Measurements from ENCODE around the gene TBC1D13.

Gene TBC1D13

DNA sequence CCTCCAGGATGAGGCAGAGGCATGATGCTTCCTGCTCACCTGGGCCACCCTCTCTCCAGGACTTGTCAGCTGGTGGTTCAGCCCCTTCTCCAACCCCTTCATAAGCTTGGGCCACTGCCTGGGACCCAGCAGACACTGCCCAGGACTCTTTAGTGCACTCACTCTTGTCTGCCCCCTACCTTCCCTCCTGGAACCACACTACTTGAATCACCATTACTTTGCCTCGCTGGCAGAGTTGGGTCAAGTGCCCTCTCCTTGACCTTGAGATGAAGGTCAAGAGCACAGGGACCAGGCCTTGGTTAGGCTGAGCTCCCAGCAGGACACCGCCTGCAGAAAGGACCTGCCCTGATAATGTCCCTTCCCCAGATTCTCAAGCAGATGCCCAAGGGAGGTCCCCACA lies 22.8 kb downstream of the TBC1D13 start:
- no peak overlapping the region for H3K4me3 ChIP-seq (replicated peaks in 1 of 2; ENCODE audit: low read depth in 2 of 2, low read length in 2 of 2)
- TF ChIP-seq, protein P1, sequence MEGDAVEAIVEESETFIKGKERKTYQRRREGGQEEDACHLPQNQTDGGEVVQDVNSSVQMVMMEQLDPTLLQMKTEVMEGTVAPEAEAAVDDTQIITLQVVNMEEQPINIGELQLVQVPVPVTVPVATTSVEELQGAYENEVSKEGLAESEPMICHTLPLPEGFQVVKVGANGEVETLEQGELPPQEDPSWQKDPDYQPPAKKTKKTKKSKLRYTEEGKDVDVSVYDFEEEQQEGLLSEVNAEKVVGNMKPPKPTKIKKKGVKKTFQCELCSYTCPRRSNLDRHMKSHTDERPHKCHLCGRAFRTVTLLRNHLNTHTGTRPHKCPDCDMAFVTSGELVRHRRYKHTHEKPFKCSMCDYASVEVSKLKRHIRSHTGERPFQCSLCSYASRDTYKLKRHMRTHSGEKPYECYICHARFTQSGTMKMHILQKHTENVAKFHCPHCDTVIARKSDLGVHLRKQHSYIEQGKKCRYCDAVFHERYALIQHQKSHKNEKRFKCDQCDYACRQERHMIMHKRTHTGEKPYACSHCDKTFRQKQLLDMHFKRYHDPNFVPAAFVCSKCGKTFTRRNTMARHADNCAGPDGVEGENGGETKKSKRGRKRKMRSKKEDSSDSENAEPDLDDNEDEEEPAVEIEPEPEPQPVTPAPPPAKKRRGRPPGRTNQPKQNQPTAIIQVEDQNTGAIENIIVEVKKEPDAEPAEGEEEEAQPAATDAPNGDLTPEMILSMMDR (IDR thresholded peaks at IDR 0.05; ENCODE audit: low read depth, low read length) = peak; percentile 10
- no peak for DNase-seq (ENCODE audit: low read depth in 2 of 2)

DNA sequence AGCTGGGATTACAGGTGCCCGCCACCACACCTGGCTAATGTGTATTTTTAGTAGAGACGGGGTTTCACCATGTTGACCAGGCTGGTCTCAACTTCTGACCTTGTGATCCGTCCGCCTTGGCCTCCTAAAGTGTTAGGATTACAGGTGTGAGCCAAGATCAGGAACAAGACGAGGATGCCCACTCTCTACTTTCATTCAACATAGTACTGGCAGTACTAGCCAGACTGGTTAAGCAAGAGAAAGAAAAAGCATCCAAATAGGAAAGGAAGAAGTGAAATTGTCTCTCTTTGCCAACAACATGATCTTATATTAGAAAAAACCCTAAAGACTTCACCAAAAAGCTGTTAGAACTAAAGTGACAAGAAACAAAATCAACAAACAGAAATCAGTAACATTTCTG lies 23.8 kb downstream of the TBC1D13 start:
- TF ChIP-seq, protein P1 (IDR thresholded peaks at IDR 0.05; ENCODE audit: low read depth, low read length) = no peak
- H3K4me3 ChIP-seq (replicated peaks in 1 of 2; ENCODE audit: low read depth in 2 of 2, low read length in 2 of 2) = no peak overlapping the region
- no peak for DNase-seq (ENCODE audit: low read depth in 2 of 2)

DNA sequence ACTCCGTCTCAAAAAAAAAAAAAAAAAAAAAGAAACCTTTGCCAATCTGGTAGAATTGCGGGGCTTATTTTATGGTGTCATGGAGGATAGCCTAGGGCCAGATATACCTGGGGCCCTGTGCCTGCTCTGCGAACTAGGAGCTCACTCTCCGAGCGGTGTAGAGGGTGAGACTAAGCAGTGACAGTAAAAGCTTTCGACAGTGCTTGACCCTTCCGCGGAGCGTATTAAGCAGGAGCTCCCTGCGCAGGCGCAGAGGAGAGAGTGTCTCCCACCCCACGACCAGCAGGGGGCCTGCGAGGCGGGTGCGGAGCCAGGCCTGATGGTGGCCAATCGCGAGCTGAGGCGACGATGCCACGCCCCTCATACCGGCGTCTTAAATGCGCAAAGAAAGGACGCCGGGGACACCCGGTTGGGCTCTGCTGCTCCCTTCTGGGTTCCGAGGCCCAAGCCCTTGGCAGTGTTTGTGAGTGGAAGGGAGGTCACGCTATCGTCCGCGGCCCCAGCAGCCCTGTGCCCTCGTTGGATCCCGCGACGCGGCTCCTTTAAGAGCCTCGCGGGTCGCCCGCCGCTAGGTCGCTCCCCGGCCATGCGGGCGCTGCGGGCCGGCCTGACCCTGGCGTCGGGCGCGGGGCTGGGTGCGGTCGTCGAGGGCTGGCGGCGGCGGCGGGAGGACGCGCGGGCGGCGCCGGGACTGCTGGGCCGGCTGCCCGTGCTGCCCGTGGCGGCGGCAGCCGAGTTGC lies 31.2 kb downstream of the TBC1D13 start, which contains the start of gene ENDOG:
ENDOG (plus strand) TSS at position 402 of the 740 bp plus-strand sequence; CDS start at position 587, 185 bp downstream.
- peak within 1 kb of the TSS; percentile 63 to 71 for H3K4me3 ChIP-seq (replicated peaks in 1 of 2; ENCODE audit: low read depth in 2 of 2, low read length in 2 of 2)
- DNase-seq (ENCODE audit: low read depth in 2 of 2) = peak; percentile 97
- TF ChIP-seq, protein P1 (IDR thresholded peaks at IDR 0.05; ENCODE audit: low read depth, low read length) = peak; percentile 99

DNA sequence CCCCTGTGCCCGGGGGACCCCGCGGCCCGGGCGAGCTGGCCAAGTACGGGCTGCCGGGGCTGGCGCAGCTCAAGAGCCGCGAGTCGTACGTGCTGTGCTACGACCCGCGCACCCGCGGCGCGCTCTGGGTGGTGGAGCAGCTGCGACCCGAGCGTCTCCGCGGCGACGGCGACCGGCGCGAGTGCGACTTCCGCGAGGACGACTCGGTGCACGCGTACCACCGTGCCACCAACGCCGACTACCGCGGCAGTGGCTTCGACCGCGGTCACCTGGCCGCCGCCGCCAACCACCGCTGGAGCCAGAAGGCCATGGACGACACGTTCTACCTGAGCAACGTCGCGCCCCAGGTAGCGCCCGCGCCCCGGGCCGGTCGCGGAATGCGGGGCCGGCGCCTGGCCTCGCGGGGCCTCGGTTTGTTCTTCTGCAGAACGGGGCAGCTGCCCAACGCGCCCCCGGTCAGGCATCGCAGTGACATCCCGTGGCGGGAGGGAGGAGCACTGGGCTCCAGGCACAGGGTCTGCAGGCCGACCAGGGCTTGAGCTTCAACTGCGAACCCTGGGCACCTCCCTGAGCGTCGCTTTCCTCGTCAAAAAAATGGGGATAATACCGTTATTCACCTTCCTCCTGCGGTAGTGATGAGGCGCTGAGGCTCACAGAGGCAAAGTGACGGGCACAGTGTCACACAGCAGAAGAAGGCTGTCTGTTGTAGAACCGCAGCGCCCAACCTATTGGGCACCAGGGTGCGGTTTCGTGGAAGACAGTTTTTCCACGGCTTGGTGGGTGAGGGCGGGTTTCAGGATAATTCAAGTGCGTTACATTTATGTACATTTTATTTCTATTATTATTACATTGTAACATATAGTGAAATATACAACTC lies 32.0 kb downstream of the TBC1D13 start:
- peak overlapping the region; percentile 49 to 71 for H3K4me3 ChIP-seq (replicated peaks in 1 of 2; ENCODE audit: low read depth in 2 of 2, low read length in 2 of 2)
- TF ChIP-seq, protein P1 (IDR thresholded peaks at IDR 0.05; ENCODE audit: low read depth, low read length) = no peak
- peak in 1 of 2 donors; percentile 13 for DNase-seq (ENCODE audit: low read depth in 2 of 2)

DNA sequence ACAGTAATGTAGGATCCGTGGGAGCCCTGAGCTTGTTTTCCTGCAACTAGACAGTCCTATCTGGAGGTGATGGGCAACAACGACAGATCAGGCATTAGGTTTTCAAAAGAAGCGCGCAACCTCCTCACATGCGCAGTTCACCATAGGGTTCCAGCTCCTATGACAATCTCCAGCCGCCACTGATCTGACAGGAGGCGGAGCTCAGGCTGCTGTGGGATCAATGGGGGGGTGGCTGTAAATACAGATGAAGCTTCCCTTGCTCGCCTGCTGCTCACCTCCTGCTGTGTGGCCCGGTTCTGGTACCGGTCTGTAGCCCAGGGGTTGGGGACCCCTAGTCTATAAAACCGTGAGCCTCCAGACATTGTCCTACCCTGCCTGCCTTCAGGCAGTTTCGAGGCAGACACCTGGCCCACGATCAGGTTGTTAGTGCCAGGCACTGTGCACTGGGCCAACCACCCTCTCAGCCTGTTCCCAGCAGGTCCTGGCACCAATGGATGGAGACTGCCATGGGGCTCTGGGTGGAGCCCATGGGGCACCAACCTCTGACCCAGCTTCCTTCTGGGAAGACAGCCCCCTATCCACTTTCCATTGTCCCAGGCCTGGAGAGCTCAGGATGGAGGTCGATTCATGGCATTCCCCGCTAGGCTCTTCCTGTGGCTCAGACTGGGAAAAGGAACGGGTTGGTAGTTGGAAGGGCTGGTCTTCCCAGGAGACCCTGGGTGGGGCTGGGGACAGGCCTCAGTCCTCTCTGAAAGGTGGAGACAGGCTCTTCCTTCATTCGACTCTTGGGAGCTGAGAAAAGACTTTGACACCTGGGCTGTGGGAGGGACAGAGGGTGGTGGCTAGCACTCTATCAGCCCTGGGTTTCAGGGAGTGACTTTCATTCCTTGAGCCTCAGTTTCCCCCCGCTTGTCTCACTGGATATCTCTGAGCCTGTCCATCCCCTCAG lies 32.9 kb downstream of the TBC1D13 start:
- TF ChIP-seq, protein P1 (IDR thresholded peaks at IDR 0.05; ENCODE audit: low read depth, low read length) = no peak
- peak; percentile 57 to 74 for DNase-seq (ENCODE audit: low read depth in 2 of 2)
- H3K4me3 ChIP-seq (replicated peaks in 1 of 2; ENCODE audit: low read depth in 2 of 2, low read length in 2 of 2) = peak overlapping the region in 1 of 2 donors; percentile 49
